ENCODE measurements around the gene NAV3.

The NAV3 gene

DNA sequence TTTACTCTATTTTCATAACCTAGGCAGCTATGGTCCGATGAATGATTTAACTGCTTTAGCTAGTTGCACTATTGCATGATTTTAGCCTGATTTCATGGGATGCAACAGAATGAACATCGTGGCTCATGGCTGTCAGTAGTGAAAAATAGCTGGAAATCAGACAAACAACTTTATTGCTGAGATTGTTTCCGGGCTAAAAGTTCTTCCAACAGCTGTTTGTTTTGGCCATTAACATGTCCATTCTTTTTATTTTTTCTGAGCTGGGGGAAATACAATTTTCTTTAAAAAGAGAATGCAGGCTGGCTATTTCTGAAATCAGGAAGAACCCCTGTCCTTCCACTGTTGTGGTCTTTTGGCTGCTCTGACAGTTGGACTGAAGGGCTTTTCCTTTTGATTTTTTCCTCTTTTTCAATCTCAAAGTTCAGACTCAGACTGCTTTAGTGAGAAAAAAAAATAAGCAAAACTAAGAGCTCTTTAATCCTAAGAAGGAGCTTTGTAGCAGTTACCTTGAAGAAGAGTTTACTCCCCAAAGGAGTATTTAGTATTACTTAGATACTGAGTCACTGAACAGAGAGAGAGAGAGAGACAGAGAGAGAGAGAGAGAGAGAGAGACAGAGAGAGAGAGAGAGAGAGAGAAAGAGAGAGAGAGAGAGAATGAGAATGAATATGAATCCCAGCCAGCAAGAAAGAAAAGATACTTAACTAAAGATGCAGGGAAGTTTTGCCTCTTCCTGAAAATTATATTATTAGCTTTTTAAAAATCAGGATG lies at the start of gene NAV3:
Gene NAV3, plus strand, starts transcription at position 312 of the 769 bp plus-strand sequence. CDS start 568 bp downstream, outside the sequence.
- DNase-seq (ENCODE audit: low read depth in 2 of 2, low spot score in 1 of 2), result no peak

GRCh38 chr12:77782034-77782433 lies 48.7 kb upstream of the NAV3 start:
- DNase-seq (ENCODE audit: low read depth in 2 of 2, low spot score in 1 of 2), result no peak

DNA sequence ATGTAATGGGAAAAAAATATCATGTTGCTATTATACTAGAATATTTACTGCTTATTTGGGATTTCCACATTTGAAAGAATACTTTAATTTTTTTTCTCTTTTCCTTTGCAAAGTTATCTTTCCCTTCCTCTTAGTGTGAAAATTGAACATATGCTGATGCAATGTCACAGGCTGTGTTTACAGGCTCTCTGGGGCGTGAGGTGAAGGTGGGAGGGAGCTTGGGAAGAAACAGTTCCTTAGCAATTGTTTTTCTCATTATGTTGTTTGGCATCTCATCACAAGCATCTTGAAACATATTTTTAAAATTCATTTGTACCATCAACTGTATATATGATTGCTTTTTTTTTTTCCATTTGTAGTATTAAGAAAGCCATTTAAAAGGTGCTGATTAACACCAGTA lies 47.9 kb upstream of the NAV3 start:
- no peak for DNase-seq (ENCODE audit: low read depth in 2 of 2, low spot score in 1 of 2)

GRCh38 chr12:77785211-77785610 lies 45.5 kb upstream of the NAV3 start:
- DNase-seq (ENCODE audit: low read depth in 2 of 2, low spot score in 1 of 2), result no peak

- no peak for DNase-seq (ENCODE audit: low read depth in 2 of 2, low spot score in 1 of 2)
Observed at GRCh38 chr12:77786675-77787074, 44.0 kb upstream of the NAV3 start.

GRCh38 chr12:77788231-77789168 lies 42.2 kb upstream of the NAV3 start:
- no peak for DNase-seq (ENCODE audit: low read depth in 2 of 2, low spot score in 1 of 2)

DNA sequence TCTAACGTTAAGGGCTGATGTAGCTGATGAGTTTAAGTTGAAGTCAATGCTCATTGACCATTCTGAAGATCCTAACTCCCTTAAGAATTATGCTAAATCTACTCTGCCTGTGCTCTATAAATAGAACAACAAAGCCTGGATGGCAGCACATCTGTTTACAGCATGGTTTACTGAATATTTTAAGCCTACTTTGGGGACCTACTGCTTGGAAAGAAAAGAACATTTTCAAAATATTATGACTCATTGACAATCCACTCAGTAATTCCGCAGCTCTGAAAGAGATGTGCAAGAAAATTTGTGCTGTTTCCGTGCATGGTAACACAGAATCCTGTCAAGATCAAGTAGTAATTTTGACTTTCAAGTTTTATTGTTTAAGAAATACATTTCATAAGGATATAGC lies 35.0 kb upstream of the NAV3 start:
- no peak for DNase-seq (ENCODE audit: low read depth in 2 of 2, low spot score in 1 of 2)

DNA sequence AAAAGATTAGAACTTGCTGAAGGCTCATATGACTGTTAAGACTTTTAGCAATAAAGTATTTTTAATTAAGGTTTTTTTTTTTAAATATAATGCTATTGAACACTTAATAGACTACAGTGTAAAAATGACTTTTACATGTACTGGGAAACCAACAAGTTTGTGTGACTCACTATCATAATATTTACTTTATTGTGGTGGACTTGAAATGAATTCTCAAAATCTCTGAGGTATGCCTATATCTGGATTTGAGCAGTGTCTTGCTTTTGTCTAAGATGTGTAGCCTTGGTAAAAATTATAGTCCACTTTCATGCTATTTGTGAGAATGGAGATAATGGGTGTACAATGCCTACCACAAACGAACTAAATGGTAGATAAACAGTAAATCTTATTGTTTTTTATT lies 33.9 kb upstream of the NAV3 start:
- no peak for DNase-seq (ENCODE audit: low read depth in 2 of 2, low spot score in 1 of 2)

- no peak for DNase-seq (ENCODE audit: low read depth in 2 of 2, low spot score in 1 of 2)
Observed at GRCh38 chr12:77800501-77800900, 30.2 kb upstream of the NAV3 start.

DNA sequence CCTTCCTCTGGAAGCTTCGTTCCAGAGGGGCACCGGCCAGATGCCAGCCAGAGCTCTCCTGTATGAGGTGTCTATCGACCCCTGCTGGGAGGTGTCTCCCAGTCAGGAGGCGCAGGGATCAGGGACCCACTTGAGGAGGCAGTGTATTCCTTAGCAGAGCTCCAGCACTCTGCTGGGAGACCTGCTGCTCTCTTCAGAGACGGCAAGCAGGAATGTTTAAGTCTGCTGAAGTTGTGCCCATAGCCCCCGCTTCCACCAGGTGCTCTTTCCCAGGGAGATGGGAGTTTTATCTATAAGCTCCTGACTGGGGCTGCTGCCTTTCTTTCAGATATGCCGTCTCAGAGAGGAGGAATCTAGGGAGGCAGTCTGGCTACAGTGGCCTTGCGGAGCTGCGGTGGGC lies 22.2 kb upstream of the NAV3 start:
- DNase-seq (ENCODE audit: low read depth in 2 of 2, low spot score in 1 of 2), result no peak

DNA sequence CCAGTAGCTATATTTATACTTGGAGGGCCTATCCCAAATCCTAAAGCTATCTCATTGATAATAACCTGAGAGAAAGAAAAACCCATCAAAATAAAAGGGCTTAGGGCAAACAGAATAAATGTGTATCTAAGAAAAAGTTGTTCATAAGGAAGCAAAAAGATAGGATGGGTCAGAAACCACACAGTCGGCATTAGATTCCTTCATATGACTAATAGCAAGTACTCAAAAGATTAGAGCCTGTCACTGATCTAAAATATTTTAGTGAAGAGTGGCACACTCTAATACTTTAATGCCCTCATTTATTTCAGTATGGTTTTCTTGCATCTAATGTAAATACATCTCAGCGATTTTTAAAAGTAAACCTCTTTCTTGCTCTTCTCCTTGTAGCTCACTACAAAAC lies 17.1 kb upstream of the NAV3 start:
- no peak for DNase-seq (ENCODE audit: low read depth in 2 of 2, low spot score in 1 of 2)

DNA sequence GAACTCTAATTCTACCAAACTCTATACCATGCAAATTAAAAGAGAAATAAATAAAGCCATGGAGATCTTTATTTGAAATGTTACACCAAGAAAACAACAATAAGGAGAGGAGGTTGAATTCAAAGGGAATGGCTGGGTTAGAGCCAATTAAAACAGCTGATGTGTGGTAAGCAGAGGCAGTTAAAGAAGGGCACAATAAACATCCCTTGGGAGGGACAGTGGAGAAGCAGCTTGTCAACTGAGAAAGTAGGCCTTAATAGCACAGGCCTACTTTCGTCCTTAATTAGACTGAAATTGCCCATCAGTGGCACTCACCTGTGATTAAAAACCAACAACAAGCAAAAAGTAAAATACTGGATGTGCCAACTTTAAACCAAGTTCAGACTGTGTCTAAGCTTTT lies 16.3 kb upstream of the NAV3 start:
- no peak for DNase-seq (ENCODE audit: low read depth in 2 of 2, low spot score in 1 of 2)

- no peak for DNase-seq (ENCODE audit: low read depth in 2 of 2, low spot score in 1 of 2)
Observed at GRCh38 chr12:77816196-77816595, 14.5 kb upstream of the NAV3 start.

GRCh38 chr12:77817276-77817675 lies 13.4 kb upstream of the NAV3 start:
- DNase-seq (ENCODE audit: low read depth in 2 of 2, low spot score in 1 of 2), result no peak

- no peak for DNase-seq (ENCODE audit: low read depth in 2 of 2, low spot score in 1 of 2)
Observed at GRCh38 chr12:77818351-77818750, 12.3 kb upstream of the NAV3 start.

DNA sequence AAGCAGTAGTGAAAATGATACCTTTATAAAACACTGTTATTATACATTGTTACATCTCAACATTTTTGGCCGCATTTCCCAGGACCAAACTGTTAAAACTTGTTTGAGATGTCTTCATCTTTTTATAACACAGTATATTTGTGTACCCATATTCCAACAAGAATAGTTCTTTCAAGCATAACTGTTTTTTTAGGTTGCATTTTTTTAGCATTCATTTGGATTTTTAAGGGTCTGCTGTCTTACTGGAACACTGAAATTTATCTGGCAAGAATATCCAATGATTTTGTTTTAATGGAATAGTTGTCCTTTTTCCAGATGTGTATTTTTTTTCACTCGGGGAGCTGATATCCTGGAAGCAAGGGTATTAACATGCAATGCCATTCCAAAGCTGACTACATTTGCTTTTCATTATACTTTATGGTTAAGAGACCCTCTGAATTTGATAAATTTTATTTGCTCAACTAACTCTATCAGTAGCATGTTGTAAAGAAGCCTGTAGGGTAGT lies 8.9 kb upstream of the NAV3 start:
- no peak for DNase-seq (ENCODE audit: low read depth in 2 of 2, low spot score in 1 of 2)

GRCh38 chr12:77833329-77833728 lies 2.6 kb downstream of the NAV3 start:
- no peak for DNase-seq (ENCODE audit: low read depth in 2 of 2, low spot score in 1 of 2)

- DNase-seq (ENCODE audit: low read depth in 2 of 2, low spot score in 1 of 2), result no peak
Observed at GRCh38 chr12:77834618-77835017, 3.9 kb downstream of the NAV3 start.

DNA sequence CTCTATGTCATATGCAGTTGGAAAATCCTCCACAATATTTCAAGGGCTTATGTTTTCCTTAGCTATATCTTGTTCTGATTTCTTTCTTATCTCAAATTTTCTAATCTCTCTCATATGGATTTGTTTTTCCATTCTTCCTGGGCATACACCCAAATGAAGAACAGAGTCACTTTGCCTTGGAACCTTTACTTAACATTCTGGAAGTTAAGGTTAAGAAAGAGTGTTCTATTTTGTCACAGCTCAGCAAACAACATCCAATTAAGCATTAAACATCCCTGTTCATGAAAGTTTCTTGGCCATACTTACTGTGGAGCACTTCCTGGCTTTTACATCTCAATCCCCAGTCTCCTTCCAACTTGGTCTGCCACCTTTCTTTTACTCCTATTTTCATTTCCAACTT lies 5.3 kb downstream of the NAV3 start:
- DNase-seq (ENCODE audit: low read depth in 2 of 2, low spot score in 1 of 2), result no peak

DNA sequence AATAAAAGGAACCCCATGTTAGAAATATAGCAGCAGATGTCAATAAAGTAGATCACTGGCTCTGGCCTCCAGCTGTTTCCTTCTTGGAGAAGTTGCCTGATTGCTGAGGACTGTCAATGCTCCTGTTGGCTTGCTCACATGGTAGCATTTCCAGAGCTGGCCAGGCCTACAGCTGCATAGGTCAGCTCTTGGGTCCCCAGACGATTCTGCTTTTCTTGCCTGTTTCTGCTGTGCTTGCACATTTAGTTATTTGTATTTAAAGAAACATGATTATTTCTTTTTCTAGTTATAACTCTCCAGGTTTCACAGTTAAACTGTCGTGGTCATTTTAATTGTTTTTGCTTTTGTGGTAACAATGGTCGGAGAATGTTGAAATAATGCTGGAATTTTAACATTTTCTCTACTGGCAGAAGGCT lies 7.2 kb downstream of the NAV3 start:
- DNase-seq (ENCODE audit: low read depth in 2 of 2, low spot score in 1 of 2), result no peak

DNA sequence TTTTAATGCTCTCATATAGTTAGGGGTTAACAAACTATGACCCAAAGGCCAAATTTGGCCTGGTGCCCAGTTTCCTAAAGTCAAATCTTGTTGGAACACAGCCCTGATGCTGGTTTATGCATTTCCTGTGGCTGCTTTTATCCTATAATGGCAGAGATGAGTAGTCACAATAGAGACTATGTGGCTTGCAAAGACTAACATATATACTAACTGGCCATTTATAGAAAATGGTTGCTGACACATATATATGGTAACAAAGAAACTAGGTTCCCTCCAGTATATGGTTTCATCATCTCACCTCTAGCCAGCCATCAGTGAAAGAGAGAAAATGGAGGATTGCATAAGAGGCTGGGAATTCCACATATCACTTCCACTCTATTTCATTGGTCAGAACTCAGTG lies 10.8 kb downstream of the NAV3 start:
- DNase-seq (ENCODE audit: low read depth in 2 of 2, low spot score in 1 of 2), result no peak

- no peak for DNase-seq (ENCODE audit: low read depth in 2 of 2, low spot score in 1 of 2)
Observed at GRCh38 chr12:77842430-77842829, 11.7 kb downstream of the NAV3 start.

All from stimulated activated CD8-positive, alpha-beta memory T cell treated with anti-CD3 and anti-CD28 coated beads, Interleukin-4, amount 100 ng/mL, for 4 hours (primary cell).